Liver (tissue), 9 donors: ENCODE results near the gene CDH23. TPM values are rescaled to one million over a fixed set of nuclear protein-coding genes. Genes with fewer than 3 reads are reported as not detected.

Source experiments
- DNase-seq: peaks from one replicate; pipeline ENCODE4 v3.0.0-alpha.2; 2017; ENCODE audit warnings: low spot score
- H3K27ac ChIP-seq, 2 donors: one replicate each; pipeline ENCODE4 v1.7.0; 2013; ENCODE audit warnings: inconsistent platforms in 2 of 2, low read length in 2 of 2, control low read depth in 1 of 2, low read depth in 1 of 2, mild to moderate bottlenecking in 1 of 2
- H3K27me3 ChIP-seq, 4 donors: one replicate each; pipeline versions ENCODE4 v1.6.1 to v1.7.0; 2013; ENCODE audit warnings: low read length in 3 of 4, inconsistent platforms in 1 of 4, mild to moderate bottlenecking in 1 of 4, moderate library complexity in 1 of 4; ENCODE audit not compliant: control insufficient read depth in 4 of 4, insufficient read depth in 4 of 4
- H3K36me3 ChIP-seq, 4 donors: one replicate each; pipeline versions ENCODE4 v1.6.1 to v1.7.0; 2013; ENCODE audit warnings: low read length in 3 of 4, mild to moderate bottlenecking in 3 of 4, low read depth in 1 of 4, moderate library complexity in 1 of 4; ENCODE audit not compliant: control insufficient read depth in 4 of 4, insufficient read depth in 3 of 4
- H3K4me1 ChIP-seq, 4 donors: one replicate each; pipeline versions ENCODE4 v1.6.1 to v1.7.0; 2013; ENCODE audit warnings: low read length in 3 of 4, mild to moderate bottlenecking in 3 of 4, moderate library complexity in 1 of 4; ENCODE audit not compliant: control insufficient read depth in 4 of 4, insufficient read depth in 4 of 4
- H3K4me3 ChIP-seq, 3 donors: one replicate each; pipeline versions ENCODE4 v1.6.1 to v1.7.0; 2013; ENCODE audit warnings: low read length in 3 of 3, control low read depth in 1 of 3, low read depth in 1 of 3, mild to moderate bottlenecking in 1 of 3
- H3K9ac ChIP-seq, 2 donors: one replicate each; pipeline ENCODE4 v1.7.0; 2013; ENCODE audit warnings: low read length in 2 of 2, mild to moderate bottlenecking in 2 of 2, moderate library complexity in 2 of 2, control low read depth in 1 of 2, low read depth in 1 of 2
- H3K9me3 ChIP-seq, 4 donors: one replicate each; pipeline versions ENCODE4 v1.6.1 to v1.7.0; 2013; ENCODE audit warnings: low read length in 3 of 4; ENCODE audit not compliant: control insufficient read depth in 4 of 4
- EGR1 ChIP-seq, 2 donors: IDR thresholded peaks; 2 replicates each; pipeline ENCODE4 v1.6.1; 2016 to 2018; ENCODE audit warnings: antibody characterized with exemption in 2 of 2, low read depth in 2 of 2
- FOXA1 ChIP-seq: IDR thresholded peaks from 2 replicates; pipeline ENCODE4 v1.6.1; 2016; ENCODE audit warnings: antibody characterized with exemption
- FOXA2 ChIP-seq: IDR thresholded peaks from 2 replicates; pipeline ENCODE4 v1.6.1; 2016; ENCODE audit warnings: antibody characterized with exemption
- GABPA ChIP-seq, 2 donors: IDR thresholded peaks in 1 of 2; conservative IDR thresholded peaks in 1 of 2; 2 replicates each; pipeline ENCODE4 v1.6.1; 2016; ENCODE audit warnings: antibody characterized with exemption in 2 of 2, mild to moderate bottlenecking in 1 of 2, moderate library complexity in 1 of 2
- JUND ChIP-seq, 2 donors: IDR thresholded peaks; 2 replicates each; pipeline ENCODE4 v1.6.1; 2016; ENCODE audit warnings: antibody characterized with exemption in 2 of 2
- NR2F2 ChIP-seq: IDR thresholded peaks from 2 replicates; pipeline ENCODE4 v1.6.1; 2016; ENCODE audit warnings: antibody characterized with exemption
- RAD21 ChIP-seq, 2 donors: IDR thresholded peaks; 2 replicates each; pipeline ENCODE4 v1.6.1; 2016; ENCODE audit warnings: antibody characterized with exemption in 2 of 2, mild to moderate bottlenecking in 2 of 2
- RXRA ChIP-seq, 2 donors: IDR thresholded peaks; 2 replicates each; pipeline ENCODE4 v1.6.1; 2017 to 2018; ENCODE audit warnings: antibody characterized with exemption in 2 of 2, mild to moderate bottlenecking in 1 of 2
- SP1 ChIP-seq: IDR thresholded peaks from 2 replicates; pipeline ENCODE4 v1.6.1; 2018; ENCODE audit warnings: antibody characterized with exemption, mild to moderate bottlenecking
- TAF1 ChIP-seq: conservative IDR thresholded peaks from 2 replicates; pipeline ENCODE4 v1.6.1; 2016; ENCODE audit warnings: antibody characterized with exemption, mild to moderate bottlenecking
- YY1 ChIP-seq: IDR thresholded peaks from 2 replicates; pipeline ENCODE4 v1.6.1; 2016; ENCODE audit warnings: antibody characterized with exemption, mild to moderate bottlenecking
- WGBS: extraction: QIAGEN DNeasy Blood & Tissue Kit; methylation state at CpG from one replicate; pipeline ENCODE4 v1.1.7; 2013; 5-methylcytosine and 5-hydroxymethylcytosine counted together
- polyA plus RNA-seq, 2 donors: library from polyadenylated mRNA; stranded (reverse) in 1 of 2; unstranded in 1 of 2; fragments of 200-250 nt in 1 of 2; fragments of >200 nt in 1 of 2; fragmentation: Nextera tagmentation in 1 of 2; extraction: Ambion mirVana in 1 of 2; gene quantifications; one replicate each; pipeline versions ENCODE4 v1.2.1 to v1.2.3, GENCODE V29; 2013 to 2015
- total RNA-seq, 2 donors: library from RNA; depleted of rRNA; stranded (reverse); fragments of >200 nt; gene quantifications; one replicate each; pipeline ENCODE4 v1.2.3, GENCODE V29; 2014
- TF ChIP-seq, protein P1 (sequence below): fragments of 150-350 bp; IDR thresholded peaks from 2 replicates; pipeline ENCODE4 v1.5.1; 2017; ENCODE audit warnings: improper control_type of control experiment, low read depth, low read length; ENCODE audit not compliant: missing input control
- TF ChIP-seq, protein P2 (sequence below): IDR thresholded peaks from 2 replicates; pipeline ENCODE4 v1.6.1; 2016; ENCODE audit warnings: antibody characterized with exemption
- TF ChIP-seq, protein P3 (sequence below): IDR thresholded peaks from 2 replicates; pipeline ENCODE4 v1.6.1; 2016; ENCODE audit warnings: antibody characterized with exemption, mild to moderate bottlenecking
- TF ChIP-seq, protein P4 (sequence below): IDR thresholded peaks from 2 replicates; pipeline ENCODE4 v1.6.1; 2016; ENCODE audit warnings: antibody characterized with exemption
- donor health status: healthy.
- donor health status: healthy.
- donor health status: healthy.
- donor health status: healthy.
- donor health status: healthy.

CDH23 gene
- total and polyA plus RNA-seq, 4 donors: 1.5 to 4.7 (median 3.4) TPM

DNA sequence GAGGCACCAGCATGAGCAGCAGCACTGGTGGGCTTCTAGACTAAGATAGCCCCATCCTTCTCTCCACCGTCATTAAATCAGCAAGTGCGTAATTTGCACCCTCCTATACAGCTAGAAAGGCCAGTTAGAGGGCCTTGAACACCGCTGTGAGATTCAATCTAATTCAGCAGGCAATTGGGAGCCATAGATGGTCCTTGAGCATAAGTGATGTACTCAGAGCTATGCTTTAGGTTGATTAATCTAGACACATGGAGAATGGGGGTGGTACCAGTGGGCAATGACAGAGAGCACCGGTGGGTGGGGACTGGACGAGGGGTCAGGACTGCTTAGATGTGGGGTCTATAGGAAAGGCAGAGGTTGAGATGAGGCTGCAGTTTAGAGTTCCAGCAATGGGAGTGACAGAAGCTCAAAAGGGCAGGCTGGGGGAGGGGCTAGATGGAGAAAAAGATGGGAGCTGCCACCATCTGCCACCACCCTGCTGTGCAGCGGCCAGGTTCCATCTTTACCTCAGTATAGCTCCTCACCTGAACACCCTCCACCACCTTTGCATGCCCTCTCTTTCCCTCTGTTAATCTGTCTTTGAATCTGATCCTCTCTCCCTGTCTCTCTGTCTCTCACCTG is 235.6 kb downstream of the CDH23 start:
- Histone ChIP-seq H3K27me3 (no peaks in the 10 kb centered on the region), H3K36me3 (no peaks in the 10 kb centered on the region), H3K4me3 (no peak overlapping the region), H3K9me3 (no peaks in the 10 kb centered on the region), H3K27ac (no peak overlapping the region), H3K4me1 (peaks cover 2 to 29% (median 22%) of the 10 kb centered on the region in 4 donors), H3K9ac (no peak overlapping the region)
- no peak for TF ChIP-seq YY1
- TF ChIP-seq FOXA1: no peak
- TF ChIP-seq GABPA (IDR thresholded peaks at IDR 0.05 in 1 of 2, conservative IDR thresholded peaks at IDR 0.05 in 1 of 2): no peak
- TF ChIP-seq JUND (IDR thresholded peaks at IDR 0.05): no peak
- TF ChIP-seq RXRA (IDR thresholded peaks at IDR 0.05): no peak
- TF ChIP-seq, protein P1, sequence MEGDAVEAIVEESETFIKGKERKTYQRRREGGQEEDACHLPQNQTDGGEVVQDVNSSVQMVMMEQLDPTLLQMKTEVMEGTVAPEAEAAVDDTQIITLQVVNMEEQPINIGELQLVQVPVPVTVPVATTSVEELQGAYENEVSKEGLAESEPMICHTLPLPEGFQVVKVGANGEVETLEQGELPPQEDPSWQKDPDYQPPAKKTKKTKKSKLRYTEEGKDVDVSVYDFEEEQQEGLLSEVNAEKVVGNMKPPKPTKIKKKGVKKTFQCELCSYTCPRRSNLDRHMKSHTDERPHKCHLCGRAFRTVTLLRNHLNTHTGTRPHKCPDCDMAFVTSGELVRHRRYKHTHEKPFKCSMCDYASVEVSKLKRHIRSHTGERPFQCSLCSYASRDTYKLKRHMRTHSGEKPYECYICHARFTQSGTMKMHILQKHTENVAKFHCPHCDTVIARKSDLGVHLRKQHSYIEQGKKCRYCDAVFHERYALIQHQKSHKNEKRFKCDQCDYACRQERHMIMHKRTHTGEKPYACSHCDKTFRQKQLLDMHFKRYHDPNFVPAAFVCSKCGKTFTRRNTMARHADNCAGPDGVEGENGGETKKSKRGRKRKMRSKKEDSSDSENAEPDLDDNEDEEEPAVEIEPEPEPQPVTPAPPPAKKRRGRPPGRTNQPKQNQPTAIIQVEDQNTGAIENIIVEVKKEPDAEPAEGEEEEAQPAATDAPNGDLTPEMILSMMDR: no peak
- no peak for TF ChIP-seq EGR1 (IDR thresholded peaks at IDR 0.05; ENCODE audit: low read depth in 2 of 2)
- TF ChIP-seq, protein P2, sequence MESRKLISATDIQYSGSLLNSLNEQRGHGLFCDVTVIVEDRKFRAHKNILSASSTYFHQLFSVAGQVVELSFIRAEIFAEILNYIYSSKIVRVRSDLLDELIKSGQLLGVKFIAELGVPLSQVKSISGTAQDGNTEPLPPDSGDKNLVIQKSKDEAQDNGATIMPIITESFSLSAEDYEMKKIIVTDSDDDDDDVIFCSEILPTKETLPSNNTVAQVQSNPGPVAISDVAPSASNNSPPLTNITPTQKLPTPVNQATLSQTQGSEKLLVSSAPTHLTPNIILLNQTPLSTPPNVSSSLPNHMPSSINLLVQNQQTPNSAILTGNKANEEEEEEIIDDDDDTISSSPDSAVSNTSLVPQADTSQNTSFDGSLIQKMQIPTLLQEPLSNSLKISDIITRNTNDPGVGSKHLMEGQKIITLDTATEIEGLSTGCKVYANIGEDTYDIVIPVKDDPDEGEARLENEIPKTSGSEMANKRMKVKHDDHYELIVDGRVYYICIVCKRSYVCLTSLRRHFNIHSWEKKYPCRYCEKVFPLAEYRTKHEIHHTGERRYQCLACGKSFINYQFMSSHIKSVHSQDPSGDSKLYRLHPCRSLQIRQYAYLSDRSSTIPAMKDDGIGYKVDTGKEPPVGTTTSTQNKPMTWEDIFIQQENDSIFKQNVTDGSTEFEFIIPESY: no peak
- TF ChIP-seq SP1: no peak
- no peak for TF ChIP-seq RAD21 (IDR thresholded peaks at IDR 0.05)
- TF ChIP-seq, protein P3, sequence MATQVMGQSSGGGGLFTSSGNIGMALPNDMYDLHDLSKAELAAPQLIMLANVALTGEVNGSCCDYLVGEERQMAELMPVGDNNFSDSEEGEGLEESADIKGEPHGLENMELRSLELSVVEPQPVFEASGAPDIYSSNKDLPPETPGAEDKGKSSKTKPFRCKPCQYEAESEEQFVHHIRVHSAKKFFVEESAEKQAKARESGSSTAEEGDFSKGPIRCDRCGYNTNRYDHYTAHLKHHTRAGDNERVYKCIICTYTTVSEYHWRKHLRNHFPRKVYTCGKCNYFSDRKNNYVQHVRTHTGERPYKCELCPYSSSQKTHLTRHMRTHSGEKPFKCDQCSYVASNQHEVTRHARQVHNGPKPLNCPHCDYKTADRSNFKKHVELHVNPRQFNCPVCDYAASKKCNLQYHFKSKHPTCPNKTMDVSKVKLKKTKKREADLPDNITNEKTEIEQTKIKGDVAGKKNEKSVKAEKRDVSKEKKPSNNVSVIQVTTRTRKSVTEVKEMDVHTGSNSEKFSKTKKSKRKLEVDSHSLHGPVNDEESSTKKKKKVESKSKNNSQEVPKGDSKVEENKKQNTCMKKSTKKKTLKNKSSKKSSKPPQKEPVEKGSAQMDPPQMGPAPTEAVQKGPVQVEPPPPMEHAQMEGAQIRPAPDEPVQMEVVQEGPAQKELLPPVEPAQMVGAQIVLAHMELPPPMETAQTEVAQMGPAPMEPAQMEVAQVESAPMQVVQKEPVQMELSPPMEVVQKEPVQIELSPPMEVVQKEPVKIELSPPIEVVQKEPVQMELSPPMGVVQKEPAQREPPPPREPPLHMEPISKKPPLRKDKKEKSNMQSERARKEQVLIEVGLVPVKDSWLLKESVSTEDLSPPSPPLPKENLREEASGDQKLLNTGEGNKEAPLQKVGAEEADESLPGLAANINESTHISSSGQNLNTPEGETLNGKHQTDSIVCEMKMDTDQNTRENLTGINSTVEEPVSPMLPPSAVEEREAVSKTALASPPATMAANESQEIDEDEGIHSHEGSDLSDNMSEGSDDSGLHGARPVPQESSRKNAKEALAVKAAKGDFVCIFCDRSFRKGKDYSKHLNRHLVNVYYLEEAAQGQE: no peak
- TF ChIP-seq NR2F2: no peak
- TF ChIP-seq, protein P4, sequence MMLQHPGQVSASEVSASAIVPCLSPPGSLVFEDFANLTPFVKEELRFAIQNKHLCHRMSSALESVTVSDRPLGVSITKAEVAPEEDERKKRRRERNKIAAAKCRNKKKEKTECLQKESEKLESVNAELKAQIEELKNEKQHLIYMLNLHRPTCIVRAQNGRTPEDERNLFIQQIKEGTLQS: no peak
- TF ChIP-seq FOXA2: no peak
- TF ChIP-seq TAF1: no peak
- 92% methylated on average over 6 of the region's 6 CpGs for WGBS
- no peak for DNase-seq
